NT2/D1 (cell line): ENCODE data around the gene CRYBB3.

Experiments
- SUZ12 ChIP-seq: IDR thresholded peaks from 2 replicates; pipeline ENCODE4 v1.6.1; 2011; ENCODE audit not compliant: insufficient read length, insufficient read depth; ENCODE audit errors: extremely low read depth
- YY1 ChIP-seq: IDR thresholded peaks from 2 replicates; pipeline ENCODE4 v1.6.1; 2011; ENCODE audit not compliant: insufficient read length, insufficient read depth
- ZNF274 ChIP-seq: IDR thresholded peaks from 2 replicates; pipeline ENCODE4 v1.6.1; 2011; ENCODE audit warnings: mild to moderate bottlenecking, low read depth, low read length

GRCh38 chr22:25169278-25170031 is 30.2 kb upstream of the CRYBB3 start:
- TF ChIP-seq SUZ12 (no peak), ZNF274 (no peak), YY1 (no peak)
